NCI-H82 treated with DMSO at 0.1 percent for 48 hours (cell line): Measurements from ENCODE around the gene SPOUT1.
"Not testable (repeated sequence)": the region's sequence is repeated elsewhere in the genome, so short reads cannot be mapped to it uniquely, and the experiment has no call there.

Experiments used
- DNase-seq: peaks from one replicate; lab custom pipeline; 2025; ENCODE audit not compliant: unreplicated experiment; lab: John Stamatoyannopoulos, UW

Gene SPOUT1

GRCh38 chr9:128818099-128818838 lies 11.3 kb downstream of the SPOUT1 start, which contains the start of gene ENDOG:
Gene ENDOG (plus strand): TSS chr9:128818500. CDS start chr9:128818685, 185 bp downstream.
- DNase-seq = peak; percentile 86

DNA sequence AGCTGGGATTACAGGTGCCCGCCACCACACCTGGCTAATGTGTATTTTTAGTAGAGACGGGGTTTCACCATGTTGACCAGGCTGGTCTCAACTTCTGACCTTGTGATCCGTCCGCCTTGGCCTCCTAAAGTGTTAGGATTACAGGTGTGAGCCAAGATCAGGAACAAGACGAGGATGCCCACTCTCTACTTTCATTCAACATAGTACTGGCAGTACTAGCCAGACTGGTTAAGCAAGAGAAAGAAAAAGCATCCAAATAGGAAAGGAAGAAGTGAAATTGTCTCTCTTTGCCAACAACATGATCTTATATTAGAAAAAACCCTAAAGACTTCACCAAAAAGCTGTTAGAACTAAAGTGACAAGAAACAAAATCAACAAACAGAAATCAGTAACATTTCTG lies 18.7 kb downstream of the SPOUT1 start:
- DNase-seq = no peak

- no peak for DNase-seq
Measured at GRCh38 chr9:128809831-128810230, 19.8 kb downstream of the SPOUT1 start.

- no peak for DNase-seq
Measured at GRCh38 chr9:128809036-128809599, 20.5 kb downstream of the SPOUT1 start.

GRCh38 chr9:128808543-128808942 lies 21.1 kb downstream of the SPOUT1 start:
- no peak for DNase-seq

- DNase-seq = no peak
Measured at GRCh38 chr9:128807827-128808226, 21.8 kb downstream of the SPOUT1 start.

- no peak for DNase-seq
Measured at GRCh38 chr9:128805661-128806060, 23.9 kb downstream of the SPOUT1 start.

DNA sequence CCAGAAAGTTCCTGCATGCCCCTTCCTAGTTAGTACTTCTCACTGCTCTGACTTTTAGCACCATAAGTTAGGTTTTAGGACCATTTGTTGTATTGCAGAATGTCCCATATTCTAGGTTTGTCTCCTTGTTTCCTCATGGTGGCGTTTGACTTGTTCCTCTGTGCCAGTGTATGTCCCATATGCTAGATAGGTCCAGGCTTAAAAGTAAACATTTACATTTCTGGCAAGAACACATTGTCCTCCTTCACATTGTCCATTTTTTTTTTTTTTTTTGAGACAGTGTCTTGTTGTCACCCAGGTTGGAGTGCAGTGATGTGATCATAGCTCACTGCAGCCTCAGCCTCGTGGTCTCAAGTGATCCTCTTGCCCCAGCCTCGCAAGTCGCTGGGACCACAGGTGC lies 27.1 kb downstream of the SPOUT1 start:
- no peak for DNase-seq

- DNase-seq = no peak
Measured at GRCh38 chr9:128800061-128800460, 29.5 kb downstream of the SPOUT1 start.

GRCh38 chr9:128798896-128799295 lies 30.7 kb downstream of the SPOUT1 start:
- DNase-seq = no peak

- not testable (repeated sequence) for DNase-seq
Measured at GRCh38 chr9:128794961-128795360, 34.6 kb downstream of the SPOUT1 start.

GRCh38 chr9:128792978-128793686 lies 36.5 kb downstream of the SPOUT1 start:
- no peak for DNase-seq

DNA sequence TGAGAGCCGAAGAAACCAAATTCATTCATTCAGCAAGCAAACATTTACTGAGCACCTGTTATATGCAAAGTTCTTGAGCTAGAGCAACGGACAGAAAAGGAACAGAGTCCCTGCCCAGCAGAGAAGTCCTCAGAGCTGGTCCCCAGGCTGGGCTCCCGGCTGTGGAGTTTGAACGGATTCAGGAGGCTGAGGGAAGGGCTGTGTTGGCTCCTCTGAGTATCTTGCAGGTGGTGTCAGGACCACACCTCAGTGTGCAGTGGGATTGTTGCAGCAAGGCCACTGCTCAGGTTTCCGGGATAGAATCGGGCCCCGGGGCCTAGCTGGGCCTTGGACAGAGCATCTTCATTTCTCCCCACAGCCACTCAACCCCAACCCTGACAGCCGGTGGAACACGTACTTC lies 37.5 kb downstream of the SPOUT1 start:
- no peak for DNase-seq

DNA sequence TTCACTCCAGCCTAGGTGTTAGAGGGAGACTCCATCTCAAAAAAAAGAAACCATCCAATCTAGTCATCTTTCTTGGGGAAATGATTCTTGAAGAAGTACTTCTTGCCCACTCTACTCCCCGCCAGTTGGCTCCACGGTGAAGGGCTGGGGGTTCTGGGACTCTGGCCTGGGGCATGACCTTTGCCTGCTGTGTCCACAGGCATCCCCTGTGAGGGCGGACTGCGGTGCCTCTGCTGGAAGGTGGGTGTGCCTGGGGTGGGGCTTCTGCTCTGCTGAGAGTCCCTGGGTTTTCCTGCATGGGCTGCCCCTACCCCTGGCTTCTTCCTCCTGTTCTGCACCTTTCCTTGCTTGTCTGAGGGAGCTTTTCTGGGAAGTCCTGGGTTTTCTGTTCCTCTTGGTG lies 39.1 kb downstream of the SPOUT1 start:
- no peak for DNase-seq

GRCh38 chr9:128788445-128788844 lies 41.1 kb downstream of the SPOUT1 start:
- DNase-seq = no peak

DNA sequence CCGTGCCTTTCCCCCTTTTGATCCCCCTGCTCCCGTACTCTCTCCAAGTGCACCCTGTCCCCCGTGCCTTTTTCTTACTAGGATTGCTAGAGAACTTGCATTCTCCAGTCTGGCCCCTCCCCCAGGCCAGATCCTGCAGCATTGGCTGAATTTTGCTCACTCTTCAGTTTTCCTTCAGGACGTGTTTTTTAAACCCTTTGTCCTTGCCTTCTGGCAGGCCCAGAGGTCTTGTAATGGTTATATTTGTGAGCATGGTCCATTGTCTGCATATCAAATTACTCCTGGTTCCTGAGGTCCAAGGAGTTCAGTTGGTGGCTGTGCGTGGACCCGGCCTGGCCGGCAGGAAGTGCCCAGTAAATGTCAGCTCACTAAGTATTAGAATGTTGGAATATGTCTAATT lies 41.9 kb downstream of the SPOUT1 start:
- no peak for DNase-seq

DNA sequence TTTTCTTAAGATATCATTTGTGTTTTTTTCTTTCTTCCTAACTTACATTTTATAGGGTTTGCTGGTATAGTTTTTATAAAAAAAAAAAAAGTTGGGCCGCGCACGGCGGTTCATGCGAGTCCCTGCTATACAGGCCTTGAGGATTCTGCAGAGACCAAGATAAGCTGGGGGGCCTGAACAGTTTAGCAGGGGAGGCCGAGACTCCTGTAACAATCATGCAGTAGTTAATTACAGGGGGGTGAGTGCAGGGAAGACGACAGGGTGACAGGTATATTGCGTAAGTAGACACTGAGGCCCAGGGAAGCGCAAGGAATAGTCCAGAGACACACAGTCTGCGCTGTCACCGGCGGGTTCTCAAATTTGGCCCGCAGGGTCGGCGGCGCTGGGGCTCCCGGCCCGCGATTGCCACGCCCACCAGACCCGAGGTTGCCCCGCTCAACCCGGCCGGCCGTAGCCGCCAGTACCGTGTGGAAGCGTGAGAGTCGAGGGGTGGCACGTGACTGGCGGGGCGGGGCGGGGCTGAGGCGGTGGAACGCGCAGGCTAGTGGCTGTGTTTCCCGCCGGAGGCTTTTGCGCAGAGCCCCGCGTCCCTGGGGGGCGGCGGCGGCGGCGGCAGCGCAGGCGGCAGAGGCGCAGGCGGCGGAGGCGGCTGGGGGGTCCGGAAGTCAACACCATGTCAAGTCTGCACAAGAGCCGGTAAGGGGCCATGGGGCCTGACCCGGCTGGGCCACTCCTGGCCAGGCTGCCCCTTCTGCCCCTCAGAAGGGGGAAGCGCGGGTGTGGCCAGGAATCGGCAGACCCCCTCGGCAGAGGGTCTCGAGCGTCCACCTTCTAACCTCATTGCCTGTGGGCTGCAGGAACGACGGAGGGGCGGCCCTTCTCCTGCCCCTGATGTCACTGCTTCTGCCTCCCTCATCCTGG lies 42.7 kb downstream of the SPOUT1 start, which contains the start of gene TBC1D13:
Gene TBC1D13 (plus strand): TSS at position 573 of the 921 bp plus-strand sequence. CDS start 101 bp downstream, at position 674.
- peak; percentile 78 for DNase-seq

GRCh38 chr9:128785427-128785826 lies 44.2 kb downstream of the SPOUT1 start:
- DNase-seq = no peak

DNA sequence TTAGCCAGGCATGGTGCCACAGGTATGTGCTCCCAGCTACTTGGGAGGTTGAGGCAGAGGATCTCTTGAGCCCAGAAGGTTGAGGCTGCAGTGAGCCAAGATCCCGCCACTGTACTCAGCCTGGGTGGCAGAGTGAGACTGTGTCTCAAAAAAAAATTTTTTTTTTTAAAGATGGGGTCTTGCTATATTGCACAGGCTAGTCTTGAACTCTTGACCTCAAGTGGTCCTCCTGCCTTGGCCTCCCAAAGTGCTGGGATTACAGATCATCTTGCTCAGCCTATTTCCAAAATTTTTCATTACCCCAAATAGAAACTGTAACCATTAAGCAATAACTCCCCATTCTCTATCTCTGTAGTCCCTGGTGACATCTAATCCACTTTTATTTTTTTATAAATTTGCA lies 46.9 kb downstream of the SPOUT1 start:
- no peak for DNase-seq

DNA sequence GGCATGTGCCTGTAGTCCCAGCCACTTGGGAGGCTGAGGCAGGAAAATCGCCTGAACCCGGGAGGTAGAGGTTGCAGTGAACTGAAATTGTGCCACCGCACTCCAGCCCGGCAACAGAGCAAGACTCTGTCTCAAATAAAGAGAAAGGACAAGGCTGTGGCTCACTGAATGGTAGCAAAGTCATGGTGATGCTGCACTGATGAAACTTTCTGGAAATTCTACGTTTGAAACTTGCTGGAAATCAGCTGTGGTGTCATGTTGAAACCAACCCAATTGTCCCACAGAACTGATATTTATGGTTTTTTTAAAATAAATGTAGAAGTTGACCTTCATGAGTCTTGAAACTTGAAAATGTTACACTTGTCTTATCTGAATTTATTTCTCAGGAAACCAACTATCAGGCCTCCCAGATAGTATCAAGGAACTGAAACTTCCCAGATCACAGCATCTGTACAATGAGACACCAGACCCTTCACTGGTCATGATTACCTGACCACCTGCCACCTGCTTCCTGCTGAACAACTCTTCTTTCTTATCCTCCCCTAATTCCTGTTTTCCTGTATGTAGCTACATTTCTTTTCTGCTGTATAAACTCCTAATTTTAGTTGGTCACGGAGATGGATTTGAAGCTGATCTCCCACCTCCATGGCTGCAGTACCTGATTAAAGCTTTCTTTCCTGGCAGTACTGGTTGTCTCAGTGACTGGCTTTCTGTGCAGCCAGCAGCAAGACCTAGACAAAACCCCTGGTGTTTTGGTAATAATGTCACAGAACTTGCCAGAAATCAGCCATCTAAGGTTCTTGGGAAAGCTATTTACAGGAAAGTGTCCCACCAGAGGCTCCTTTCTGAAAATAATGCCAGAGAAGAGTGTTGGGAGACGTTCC lies 48.2 kb downstream of the SPOUT1 start:
- DNase-seq = no peak
